Right renal cortex interstitium (tissue), 3 donors: ENCODE measurements around the gene OR8G1. TPM values are rescaled to one million over a fixed set of nuclear protein-coding genes. Genes with fewer than 3 reads are reported as not detected.

Source experiments
- polyA plus RNA-seq, 3 donors: library from polyadenylated mRNA; unstranded; fragments of 120-200 nt; gene quantifications; one replicate each; pipeline ENCODE4 v1.2.1, GENCODE V29; 2013; ENCODE audit not compliant: insufficient read length in 3 of 3

The OR8G1 gene
- polyA plus RNA-seq, 3 donors, result not detected

Other genes with a start within 250 kb of the OR8G1 start
- gene OR10G6, start 245.9 kb upstream of the OR8G1 start, polyA plus RNA-seq, result not detected
- gene OR10G4, start 228.1 kb upstream of the OR8G1 start, polyA plus RNA-seq, result not detected
- not detected for gene OR10G9, start 218.1 kb upstream of the OR8G1 start, polyA plus RNA-seq
- not detected for gene OR10G8, start 214.3 kb upstream of the OR8G1 start, polyA plus RNA-seq
- gene OR10G7, start 199.8 kb upstream of the OR8G1 start, polyA plus RNA-seq, result not detected
- 10 to 100 TPM; 14.6 to 17.1 (median 15.8) TPM for gene VWA5A, start 125.6 kb upstream of the OR8G1 start, polyA plus RNA-seq
- gene OR10D3, start 57.8 kb upstream of the OR8G1 start, polyA plus RNA-seq, result not detected
- not detected for gene OR8G5, start 15.3 kb downstream of the OR8G1 start, polyA plus RNA-seq
- gene OR8D1, start 72.9 kb downstream of the OR8G1 start, polyA plus RNA-seq, result not detected
- not detected for gene OR8D2, start 79.1 kb downstream of the OR8G1 start, polyA plus RNA-seq
- not detected for gene OR8B2, start 143.4 kb downstream of the OR8G1 start, polyA plus RNA-seq
- not detected for gene OR8B3, start 157.9 kb downstream of the OR8G1 start, polyA plus RNA-seq
- gene OR8B4, start 183.8 kb downstream of the OR8G1 start, polyA plus RNA-seq, result not detected
- gene OR8B8, start 204.6 kb downstream of the OR8G1 start, polyA plus RNA-seq, result under 1 TPM in 1 of 3 donors, not detected in 2; 0.03 TPM